Measurements from ENCODE around the gene RDH12.

GRCh38 chr14:67668559-67668958, 33.1 kb upstream of the RDH12 start:
- TF ChIP-seq CTCF (IDR thresholded peaks at IDR 0.05 in 4 of 5, conservative IDR thresholded peaks at IDR 0.05 in 1 of 5) (no peak), POLR2A (IDR thresholded peaks at IDR 0.05) (no peak)

All from gastrocnemius medialis (tissue), 4 donors.